ENCODE data around the gene THSD7A.

DNA sequence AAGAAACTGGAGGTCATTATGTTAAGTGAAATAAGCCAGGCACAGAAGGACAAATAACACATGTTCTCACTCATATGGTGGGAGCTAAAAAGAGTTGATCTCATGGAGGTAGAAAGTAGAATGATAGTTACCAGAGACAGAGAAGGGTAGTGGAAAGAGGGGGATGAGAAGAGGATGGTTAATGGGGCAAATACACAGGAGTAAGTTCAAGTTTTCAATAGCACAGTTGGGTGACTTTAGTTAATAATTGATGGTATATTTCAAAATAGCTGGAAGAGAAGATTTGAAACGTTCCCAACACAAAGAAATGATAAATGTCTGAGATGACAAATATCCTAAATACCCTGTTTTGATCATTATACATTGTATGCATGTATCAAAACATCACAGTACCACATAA is 261.8 kb downstream of the THSD7A start:
- TF ChIP-seq, protein P1, sequence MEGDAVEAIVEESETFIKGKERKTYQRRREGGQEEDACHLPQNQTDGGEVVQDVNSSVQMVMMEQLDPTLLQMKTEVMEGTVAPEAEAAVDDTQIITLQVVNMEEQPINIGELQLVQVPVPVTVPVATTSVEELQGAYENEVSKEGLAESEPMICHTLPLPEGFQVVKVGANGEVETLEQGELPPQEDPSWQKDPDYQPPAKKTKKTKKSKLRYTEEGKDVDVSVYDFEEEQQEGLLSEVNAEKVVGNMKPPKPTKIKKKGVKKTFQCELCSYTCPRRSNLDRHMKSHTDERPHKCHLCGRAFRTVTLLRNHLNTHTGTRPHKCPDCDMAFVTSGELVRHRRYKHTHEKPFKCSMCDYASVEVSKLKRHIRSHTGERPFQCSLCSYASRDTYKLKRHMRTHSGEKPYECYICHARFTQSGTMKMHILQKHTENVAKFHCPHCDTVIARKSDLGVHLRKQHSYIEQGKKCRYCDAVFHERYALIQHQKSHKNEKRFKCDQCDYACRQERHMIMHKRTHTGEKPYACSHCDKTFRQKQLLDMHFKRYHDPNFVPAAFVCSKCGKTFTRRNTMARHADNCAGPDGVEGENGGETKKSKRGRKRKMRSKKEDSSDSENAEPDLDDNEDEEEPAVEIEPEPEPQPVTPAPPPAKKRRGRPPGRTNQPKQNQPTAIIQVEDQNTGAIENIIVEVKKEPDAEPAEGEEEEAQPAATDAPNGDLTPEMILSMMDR (conservative IDR thresholded peaks at IDR 0.05), result no peak
- no peak for TF ChIP-seq EZH2 (IDR thresholded peaks at IDR 0.05; ENCODE audit: low read depth)
